Uterus (tissue), 2 donors: ENCODE data around the gene TPRA1.

Source experiments
- POLR2A ChIP-seq, 2 donors: fragments of 450-650 bp; IDR thresholded peaks; one replicate each; pipeline ENCODE4 v1.6.1; 2016; ENCODE audit warnings: antibody characterized with exemption in 2 of 2, mild to moderate bottlenecking in 1 of 2, moderate library complexity in 1 of 2
- TF ChIP-seq, protein P1 (sequence below), 4 experiments: fragments of 200-600 bp in 2 of 4; fragments of 450-650 bp in 2 of 4; sonication (generic) in 2 of 4; IDR thresholded peaks; one replicate each; pipeline ENCODE4 v1.5.1; 2016 to 2019; ENCODE audit warnings: antibody characterized with exemption in 4 of 4, mild to moderate bottlenecking in 2 of 4, moderate library complexity in 1 of 4

DNA sequence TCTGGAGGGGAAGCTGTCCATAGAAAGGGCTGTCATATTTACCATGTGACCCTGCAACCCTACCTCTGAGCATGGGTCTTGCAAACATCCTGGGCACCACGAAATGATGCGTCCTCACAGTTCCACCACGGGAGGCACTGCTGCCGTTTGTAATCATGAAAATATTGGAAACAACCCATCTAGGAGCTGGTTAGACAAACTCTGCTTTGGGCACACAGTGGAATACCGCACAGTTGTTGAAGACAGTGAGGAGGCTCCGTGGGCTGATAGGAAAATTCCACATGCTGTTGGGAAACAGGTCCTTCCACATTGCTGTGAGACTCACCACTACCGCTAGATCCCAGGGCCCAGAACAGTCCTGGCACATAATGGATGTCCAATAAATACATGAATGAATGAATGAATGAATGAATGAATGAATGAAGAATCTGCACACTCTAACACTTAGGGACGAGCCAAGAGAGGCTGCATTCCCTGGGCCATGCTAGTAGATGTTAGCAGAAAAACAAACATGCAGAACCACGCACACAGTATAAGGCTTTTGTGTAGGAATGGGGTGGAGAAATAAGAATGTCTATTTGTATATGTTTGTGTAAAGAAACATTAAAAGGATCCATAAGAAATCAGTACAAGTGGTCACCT lies 40.6 kb downstream of the TPRA1 start:
- TF ChIP-seq, protein P1, sequence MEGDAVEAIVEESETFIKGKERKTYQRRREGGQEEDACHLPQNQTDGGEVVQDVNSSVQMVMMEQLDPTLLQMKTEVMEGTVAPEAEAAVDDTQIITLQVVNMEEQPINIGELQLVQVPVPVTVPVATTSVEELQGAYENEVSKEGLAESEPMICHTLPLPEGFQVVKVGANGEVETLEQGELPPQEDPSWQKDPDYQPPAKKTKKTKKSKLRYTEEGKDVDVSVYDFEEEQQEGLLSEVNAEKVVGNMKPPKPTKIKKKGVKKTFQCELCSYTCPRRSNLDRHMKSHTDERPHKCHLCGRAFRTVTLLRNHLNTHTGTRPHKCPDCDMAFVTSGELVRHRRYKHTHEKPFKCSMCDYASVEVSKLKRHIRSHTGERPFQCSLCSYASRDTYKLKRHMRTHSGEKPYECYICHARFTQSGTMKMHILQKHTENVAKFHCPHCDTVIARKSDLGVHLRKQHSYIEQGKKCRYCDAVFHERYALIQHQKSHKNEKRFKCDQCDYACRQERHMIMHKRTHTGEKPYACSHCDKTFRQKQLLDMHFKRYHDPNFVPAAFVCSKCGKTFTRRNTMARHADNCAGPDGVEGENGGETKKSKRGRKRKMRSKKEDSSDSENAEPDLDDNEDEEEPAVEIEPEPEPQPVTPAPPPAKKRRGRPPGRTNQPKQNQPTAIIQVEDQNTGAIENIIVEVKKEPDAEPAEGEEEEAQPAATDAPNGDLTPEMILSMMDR (IDR thresholded peaks at IDR 0.05): no peak
- no peak for TF ChIP-seq POLR2A (IDR thresholded peaks at IDR 0.05)
